H1 (cell line): ENCODE measurements around the gene SPATA6L. TPM values are rescaled to one million over a fixed set of nuclear protein-coding genes. Genes with fewer than 3 reads are reported as not detected.

Experiments
- CTCF ChIA-PET: fragments of 300-600 bp; sonication (Branson Sonifier 250); formaldehyde crosslinking; loops from one replicate; lab custom pipeline; 2021; ENCODE audit not compliant: partially characterized antibody; lab: Charles Lee
- POLR2A ChIA-PET: fragments of 300-600 bp; sonication (Branson Sonifier 250); formaldehyde crosslinking; loops from one replicate; lab custom pipeline; 2021; ENCODE audit warnings: inconsistent platforms; ENCODE audit not compliant: partially characterized antibody; lab: Charles Lee
- DNase-seq, 2 experiments: peaks; one replicate each; pipeline versions ENCODE4 v3.0.0 to v3.0.0-alpha.2; 2010 to 2022; ENCODE audit warnings: low spot score in 2 of 2, low read depth in 1 of 2, mixed read lengths in 1 of 2
- FAIRE-seq: peaks from 2 replicates; lab custom pipeline; 2011; peaks lifted over from hg19 to GRCh38; lab: Jason Lieb, UNC
- H2AFZ ChIP-seq: 2 replicates; pipeline ENCODE4 v1.8.1; 2012; ENCODE audit warnings: low read length, inconsistent platforms
- H2AK5ac ChIP-seq: 2 replicates; pipeline ENCODE4 v1.6.1; 2013; ENCODE audit warnings: low read depth, low read length
- H2BK120ac ChIP-seq: replicated peaks from 2 replicates; pipeline ENCODE3; 2013; ENCODE audit warnings: low read depth, low read length, inconsistent platforms
- H2BK12ac ChIP-seq: 2 replicates; pipeline ENCODE4 v1.6.1; 2013; ENCODE audit warnings: low read depth, low read length
- H2BK15ac ChIP-seq: 2 replicates; pipeline ENCODE4 v1.6.1; 2013; ENCODE audit warnings: low read length
- H2BK20ac ChIP-seq: 2 replicates; pipeline ENCODE4 v1.6.1; 2013; ENCODE audit warnings: low read length
- H2BK5ac ChIP-seq: 2 replicates; pipeline ENCODE4 v1.6.1; 2013; ENCODE audit warnings: low read depth, low read length
- H3K14ac ChIP-seq: 2 replicates; pipeline ENCODE4 v1.6.1; 2013; ENCODE audit warnings: inconsistent platforms; ENCODE audit not compliant: insufficient read length
- H3K18ac ChIP-seq: 2 replicates; pipeline ENCODE4 v1.6.1; 2013; ENCODE audit warnings: low read length; ENCODE audit errors: extremely low read depth
- H3K23ac ChIP-seq: 2 replicates; pipeline ENCODE4 v1.6.1; 2013; ENCODE audit warnings: inconsistent platforms; ENCODE audit not compliant: insufficient read length
- H3K23me2 ChIP-seq: 2 replicates; pipeline ENCODE4 v1.6.1; 2013; ENCODE audit warnings: low read depth, low read length
- H3K27ac ChIP-seq: 2 replicates; pipeline ENCODE4 v1.6.1; 2011; ENCODE audit warnings: low read depth, low read length, inconsistent platforms
- H3K27me3 ChIP-seq, 4 experiments: replicated peaks in 1 of 4; 1 replicate in 1 of 4; 2 replicates in 3 of 4; pipeline versions ENCODE4 v1.6.1 to v1.8.1; 2011 to 2013; ENCODE audit warnings: low read length in 3 of 4, mild to moderate bottlenecking in 3 of 4, inconsistent platforms in 2 of 4, mixed read lengths in 2 of 4, moderate library complexity in 1 of 4; ENCODE audit not compliant: control insufficient read depth in 3 of 4, insufficient read depth in 3 of 4; ENCODE audit errors: extremely low read depth in 1 of 4
- H3K36me3 ChIP-seq, 4 experiments: 2 replicates each; pipeline versions ENCODE4 v1.6.1 to v1.8.1; 2011 to 2013; ENCODE audit warnings: mild to moderate bottlenecking in 4 of 4, low read length in 3 of 4, moderate library complexity in 2 of 4, control low read depth in 1 of 4, inconsistent platforms in 1 of 4; ENCODE audit not compliant: insufficient read depth in 4 of 4, control insufficient read depth in 2 of 4
- H3K4ac ChIP-seq: replicated peaks from 2 replicates; pipeline ENCODE3; 2013; ENCODE audit warnings: low read length, low read depth, mixed read lengths, inconsistent platforms; ENCODE audit not compliant: insufficient read length
- H3K4me1 ChIP-seq, 4 experiments: replicated peaks in 1 of 4; 1 replicate in 1 of 4; 2 replicates in 3 of 4; pipeline versions ENCODE4 v1.6.1 to v1.8.1; 2011 to 2013; ENCODE audit warnings: low read length in 3 of 4, inconsistent platforms in 2 of 4, mixed read lengths in 1 of 4; ENCODE audit not compliant: insufficient read depth in 4 of 4, control insufficient read depth in 3 of 4
- H3K4me2 ChIP-seq, 2 experiments: 2 replicates each; pipeline versions ENCODE4 v1.6.1 to v1.8.1; 2011 to 2013; ENCODE audit warnings: low read depth in 2 of 2, low read length in 2 of 2, control low read depth in 1 of 2, inconsistent platforms in 1 of 2, mild to moderate bottlenecking in 1 of 2; ENCODE audit not compliant: insufficient read depth in 1 of 2
- H3K4me3 ChIP-seq, 4 experiments: fragments of 200-600, 300-600 bp in 1 of 4; sonication (generic), shearing (Covaris generic), sonication (Bioruptor Twin) in 1 of 4; 2 replicates each; pipeline versions ENCODE4 v1.5.1 to v1.8.1; 2011 to 2016; ENCODE audit warnings: low read length in 4 of 4, low read depth in 3 of 4, control low read depth in 2 of 4, inconsistent platforms in 2 of 4, mild to moderate bottlenecking in 2 of 4, mixed read lengths in 1 of 4, moderate library complexity in 1 of 4; ENCODE audit not compliant: insufficient read depth in 2 of 4; ENCODE audit errors: extremely low read depth in 1 of 4
- H3K56ac ChIP-seq: replicated peaks from 2 replicates; pipeline ENCODE3; 2013; ENCODE audit warnings: low read depth, mild to moderate bottlenecking, mixed read lengths, low read length, inconsistent platforms; ENCODE audit not compliant: insufficient read length
- H3K79me1 ChIP-seq: 2 replicates; pipeline ENCODE4 v1.6.1; 2013; ENCODE audit warnings: low read depth, low read length, control low read depth
- H3K79me2 ChIP-seq, 2 experiments: 2 replicates each; pipeline versions ENCODE4 v1.6.1 to v1.8.1; 2012 to 2013; ENCODE audit warnings: low read length in 2 of 2, mild to moderate bottlenecking in 2 of 2, inconsistent platforms in 1 of 2; ENCODE audit not compliant: insufficient read depth in 2 of 2, control insufficient read depth in 1 of 2
- H3K9ac ChIP-seq, 4 experiments: replicated peaks in 1 of 4; 1 replicate in 1 of 4; 2 replicates in 3 of 4; pipeline versions ENCODE4 v1.6.1 to v1.8.1; 2011 to 2013; ENCODE audit warnings: low read depth in 3 of 4, low read length in 3 of 4, control low read depth in 2 of 4, mild to moderate bottlenecking in 2 of 4, moderate library complexity in 2 of 4, inconsistent platforms in 1 of 4; ENCODE audit errors: extremely low read depth in 1 of 4
- H3K9me3 ChIP-seq, 2 experiments: 2 replicates each; pipeline versions ENCODE4 v1.6.1 to v1.8.1; 2012 to 2013; ENCODE audit warnings: mild to moderate bottlenecking in 2 of 2, moderate library complexity in 2 of 2, control low read depth in 1 of 2, inconsistent platforms in 1 of 2, low read depth in 1 of 2, low read length in 1 of 2, mixed read lengths in 1 of 2; ENCODE audit not compliant: insufficient read depth in 2 of 2
- H4K20me1 ChIP-seq, 2 experiments: replicated peaks in 1 of 2; 2 replicates each; pipeline versions ENCODE3 to v1.8.1; 2011 to 2013; ENCODE audit warnings: inconsistent platforms in 2 of 2, low read length in 2 of 2, mild to moderate bottlenecking in 1 of 2; ENCODE audit not compliant: insufficient read depth in 2 of 2, control insufficient read depth in 1 of 2
- H4K5ac ChIP-seq: 2 replicates; pipeline ENCODE4 v1.6.1; 2013; ENCODE audit warnings: low read length, low read depth, mixed read lengths, inconsistent platforms; ENCODE audit not compliant: insufficient read length
- H4K8ac ChIP-seq: 2 replicates; pipeline ENCODE4 v1.8.0; 2013; ENCODE audit warnings: mild to moderate bottlenecking, moderate library complexity, low read length, inconsistent platforms; ENCODE audit not compliant: insufficient read depth; ENCODE audit errors: extremely low read depth
- H4K91ac ChIP-seq: replicated peaks from 2 replicates; pipeline ENCODE3; 2013; ENCODE audit warnings: low read length, mixed read lengths, inconsistent platforms; ENCODE audit not compliant: insufficient read length
- CBX5 ChIP-seq: fragments of 300-800, 300-1000 bp; sonication (generic); IDR thresholded peaks from 2 replicates; pipeline ENCODE4 v1.7.1; 2016; ENCODE audit warnings: antibody characterized with exemption, low read length, low read depth
- CEBPB ChIP-seq: IDR thresholded peaks from 2 replicates; pipeline ENCODE4 v1.6.1; 2012; ENCODE audit warnings: low read depth, low read length
- E2F6 ChIP-seq: IDR thresholded peaks from 2 replicates; pipeline ENCODE4 v1.6.1; 2012; ENCODE audit warnings: inconsistent platforms
- GTF2F1 ChIP-seq: IDR thresholded peaks from 2 replicates; pipeline ENCODE4 v1.6.1; 2012; ENCODE audit warnings: low read depth, low read length, improper control_type of control experiment, borderline replicate concordance
- RXRA ChIP-seq: IDR thresholded peaks from 2 replicates; pipeline ENCODE4 v1.6.1; 2011; ENCODE audit warnings: low read depth, mild to moderate bottlenecking, low read length, moderate library complexity; ENCODE audit not compliant: insufficient read depth
- SAP30 ChIP-seq: fragments of 300-600 bp; sonication (generic); IDR thresholded peaks from 2 replicates; pipeline ENCODE4 v1.7.1; 2012; ENCODE audit warnings: low read length, moderate library complexity, mild to moderate bottlenecking, inconsistent platforms; ENCODE audit not compliant: insufficient read depth, insufficient replicate concordance
- SIRT6 ChIP-seq: IDR thresholded peaks from one replicate; pipeline ENCODE4 v1.7.1; 2012; ENCODE audit warnings: low read length, inconsistent platforms
- SIX5 ChIP-seq: IDR thresholded peaks from 2 replicates; pipeline ENCODE4 v1.6.1; 2011; ENCODE audit warnings: mild to moderate bottlenecking, low read depth, low read length
- SP2 ChIP-seq: IDR thresholded peaks from 2 replicates; pipeline ENCODE4 v1.6.1; 2012; ENCODE audit warnings: mild to moderate bottlenecking, low read length, inconsistent platforms
- TAF1 ChIP-seq: IDR thresholded peaks from 2 replicates; pipeline ENCODE4 v1.6.1; 2011; ENCODE audit warnings: mild to moderate bottlenecking, low read depth, low read length
- TAF7 ChIP-seq: optimal IDR thresholded peaks from 2 replicates; pipeline ENCODE3; 2011; ENCODE audit warnings: low read depth, mild to moderate bottlenecking, inconsistent platforms, low read length, moderate library complexity, borderline replicate concordance
- TEAD4 ChIP-seq: IDR thresholded peaks from 2 replicates; pipeline ENCODE4 v1.6.1; 2012; ENCODE audit warnings: low read depth, low read length, inconsistent platforms, mixed read lengths
- WGBS, 2 experiments: shearing (Covaris generic) in 1 of 2; methylation state at CpG; one replicate each; pipeline versions ENCODE4 v1.1.6 to v1.1.7; 2013 to 2015; ENCODE audit warnings: low lambda C conversion rate in 2 of 2, mixed read lengths in 2 of 2, inconsistent platforms in 1 of 2, low coverage in 1 of 2, missing lambda C conversion rate in 1 of 2; ENCODE audit not compliant: insufficient replicate concordance in 2 of 2, insufficient coverage in 1 of 2, insufficient read length in 1 of 2; ENCODE audit errors: extremely low coverage in 1 of 2, missing lambda C conversion rate in 1 of 2; 5-methylcytosine and 5-hydroxymethylcytosine counted together
- polyA plus RNA-seq, 7 experiments: library from polyadenylated mRNA; depleted of rRNA in 3 of 7; stranded (reverse) in 5 of 7; unstranded in 2 of 7; fragments of >200 nt in 5 of 7; fragments of 200-250 nt in 2 of 7; gene quantifications; 1 replicate in 5 of 7; 2 replicates in 1 of 7; 4 replicates in 1 of 7; pipeline versions ENCODE4 v1.2.1 to v1.2.3, GENCODE V29; 2011 to 2013; ENCODE audit warnings: missing spikeins in 2 of 7, mixed read lengths in 2 of 7
- total RNA-seq: library from RNA; stranded (reverse); fragmentation: NEBNext Ultra II Directional; extraction: Animal tissue kit (Norgen Biotek cat#: 25700); gene quantifications from 2 replicates; pipeline ENCODE4 v1.2.1, GENCODE V29; 2021
- TF ChIP-seq, protein P1 (sequence below): IDR thresholded peaks from 2 replicates; pipeline ENCODE4 v1.6.1; 2012; ENCODE audit warnings: inconsistent platforms

SPATA6L gene
- total and polyA plus RNA-seq, 2 of the 8 experiments (the other 6 are each of a cell fraction or from before 2014, with no cell fraction given), result 0.57 to 1.1 TPM

DNA sequence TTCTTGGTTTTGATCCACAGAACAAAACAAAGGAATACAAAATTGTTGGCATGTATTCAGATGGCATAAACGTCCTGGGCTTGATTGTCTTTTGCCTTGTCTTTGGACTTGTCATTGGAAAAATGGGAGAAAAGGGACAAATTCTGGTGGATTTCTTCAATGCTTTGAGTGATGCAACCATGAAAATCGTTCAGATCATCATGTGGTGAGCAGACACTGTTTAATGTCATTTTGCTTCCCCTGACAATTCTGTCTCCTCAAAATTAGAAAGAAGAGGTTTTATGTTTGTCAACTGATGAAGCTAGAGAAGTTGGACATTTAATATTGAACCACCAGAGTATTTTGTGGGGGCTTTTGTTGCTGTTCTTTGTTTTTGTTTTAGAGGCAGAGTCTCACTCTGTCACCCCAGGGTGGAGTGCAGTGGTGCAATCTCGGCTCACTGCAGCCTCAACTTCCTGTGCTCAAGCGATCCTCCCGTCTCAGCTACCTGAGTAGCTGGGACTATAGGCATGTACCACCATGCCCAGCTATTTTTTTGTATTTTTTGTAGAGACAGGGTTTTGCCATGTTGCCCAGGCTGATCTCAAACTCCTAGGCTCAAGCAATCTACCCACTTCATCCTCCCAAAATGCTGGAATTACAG, 94.0 kb downstream of the SPATA6L start:
- ChIA-PET CTCF (interaction anchor here (1.4 to 1.5 kb wide), 3 partner anchors 23 to 143 kb away, joined by 3 to 7 read pairs (median 4); no protein-coding TSS in a partner anchor), POLR2A (no interaction called here)
- no peak overlapping the region for H2BK20ac ChIP-seq
- FAIRE-seq (no peak), DNase-seq (no peak)
- no peaks in the 10 kb centered on the region for H3K79me2 ChIP-seq
- H3K36me3 ChIP-seq, result no peaks in the 10 kb centered on the region
- no peak overlapping the region for H3K4ac ChIP-seq
- H2AK5ac ChIP-seq, result no peak overlapping the region
- 86% methylated on average over 5 of the region's 5 CpGs; no CpG with 5 or more reads in 1 of the 2 experiments for WGBS, 2 experiments
- H3K14ac ChIP-seq, result no peak overlapping the region
- peaks cover 0 to 2% of the 10 kb centered on the region in 2 experiments for H4K20me1 ChIP-seq
- H3K4me1 ChIP-seq, result no peaks in the 10 kb centered on the region; a peak in 2 of 7 replicates
- H3K4me2 ChIP-seq, result no peak overlapping the region
- no peak overlapping the region for H3K56ac ChIP-seq
- H3K27me3 ChIP-seq, result no peaks in the 10 kb centered on the region
- H3K23ac ChIP-seq, result no peak overlapping the region
- H3K9ac ChIP-seq, result no peak overlapping the region
- no peak overlapping the region for H2AFZ ChIP-seq
- H3K79me1 ChIP-seq, result no peaks in the 10 kb centered on the region
- no peaks in the 10 kb centered on the region for H3K9me3 ChIP-seq
- no peak overlapping the region for H3K18ac ChIP-seq
- H4K91ac ChIP-seq, result no peak overlapping the region
- no peak overlapping the region for H2BK15ac ChIP-seq
- H4K8ac ChIP-seq, result no peak overlapping the region
- H2BK12ac ChIP-seq, result no peak overlapping the region
- no peak overlapping the region for H4K5ac ChIP-seq
- H3K23me2 ChIP-seq, result no peaks in the 10 kb centered on the region
- no peak overlapping the region for H2BK120ac ChIP-seq
- H3K4me3 ChIP-seq, result no peak overlapping the region
- no peak overlapping the region for H3K27ac ChIP-seq
- H2BK5ac ChIP-seq, result no peak overlapping the region
- no peak for TF ChIP-seq RXRA
- no peak for TF ChIP-seq CBX5
- no peak for TF ChIP-seq TEAD4
- no peak for TF ChIP-seq GTF2F1
- TF ChIP-seq SIRT6, result no peak
- no peak for TF ChIP-seq CEBPB
- TF ChIP-seq SAP30, result no peak
- TF ChIP-seq TAF1, result no peak
- TF ChIP-seq, protein P1, sequence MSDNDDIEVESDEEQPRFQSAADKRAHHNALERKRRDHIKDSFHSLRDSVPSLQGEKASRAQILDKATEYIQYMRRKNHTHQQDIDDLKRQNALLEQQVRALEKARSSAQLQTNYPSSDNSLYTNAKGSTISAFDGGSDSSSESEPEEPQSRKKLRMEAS, result no peak
- no peak for TF ChIP-seq E2F6
- TF ChIP-seq SP2, result no peak
- TF ChIP-seq SIX5, result no peak
- TF ChIP-seq TAF7, result no peak
